Thoracic aorta (tissue), 2 donors: ENCODE measurements around the gene GDA. TPM values are rescaled to one million over a fixed set of nuclear protein-coding genes. Genes with fewer than 3 reads are reported as not detected.
"Not testable (repeated sequence)": the region's sequence is repeated elsewhere in the genome, so short reads cannot be mapped to it uniquely, and the experiment has no call there.

Experiments used
- ATAC-seq: fragments of 150-250 bp; one replicate; pipeline ENCODE4 v1.8.0; 2017; ENCODE audit warnings: low read depth; ENCODE audit not compliant: insufficient number of reproducible peaks, low FRiP score
- DNase-seq: peaks from one replicate; pipeline ENCODE4 v3.0.0-alpha.2; 2020; ENCODE audit warnings: low spot score
- H3K27ac ChIP-seq, 2 donors: fragments of 200-600 bp; sonication (generic); 1 replicate in 1 of 2; 2 replicates in 1 of 2; pipeline ENCODE4 v1.5.1; 2016; ENCODE audit warnings: mild to moderate bottlenecking in 2 of 2, moderate library complexity in 2 of 2
- H3K27me3 ChIP-seq: fragments of 200-600 bp; sonication (generic); replicated peaks from 2 replicates; pipeline ENCODE4 v1.6.0; 2016; ENCODE audit warnings: mild to moderate bottlenecking; ENCODE audit not compliant: insufficient read depth
- H3K36me3 ChIP-seq: fragments of 200-600 bp; sonication (generic); one replicate; pipeline ENCODE4 v1.5.1; 2016
- H3K4me1 ChIP-seq, 2 donors: fragments of 200-600 bp; sonication (generic); 1 replicate in 1 of 2; 2 replicates in 1 of 2; pipeline versions ENCODE4 v1.5.1 to v1.6.0; 2016; ENCODE audit warnings: low read depth in 2 of 2, mild to moderate bottlenecking in 1 of 2; ENCODE audit not compliant: control insufficient read depth in 1 of 2
- H3K4me3 ChIP-seq: fragments of 200-600 bp; sonication (generic); 2 replicates; pipeline ENCODE4 v1.5.1; 2016; ENCODE audit warnings: mild to moderate bottlenecking
- H3K9me3 ChIP-seq: fragments of 200-600 bp; sonication (generic); 2 replicates; pipeline ENCODE4 v1.5.1; 2016
- total RNA-seq, 2 donors: library from RNA; depleted of rRNA; stranded (reverse); fragments of >200 nt; gene quantifications; one replicate each; pipeline versions ENCODE4 v1.1.0 to v1.2.3, GENCODE V29; 2016
- TF ChIP-seq, protein P1 (sequence below): fragments of 200-600 bp; sonication (generic); IDR thresholded peaks from one replicate; pipeline ENCODE4 v1.5.1; 2019; ENCODE audit warnings: antibody characterized with exemption

GDA gene
- total RNA-seq, 2 donors from 2014 or later = not detected

DNA sequence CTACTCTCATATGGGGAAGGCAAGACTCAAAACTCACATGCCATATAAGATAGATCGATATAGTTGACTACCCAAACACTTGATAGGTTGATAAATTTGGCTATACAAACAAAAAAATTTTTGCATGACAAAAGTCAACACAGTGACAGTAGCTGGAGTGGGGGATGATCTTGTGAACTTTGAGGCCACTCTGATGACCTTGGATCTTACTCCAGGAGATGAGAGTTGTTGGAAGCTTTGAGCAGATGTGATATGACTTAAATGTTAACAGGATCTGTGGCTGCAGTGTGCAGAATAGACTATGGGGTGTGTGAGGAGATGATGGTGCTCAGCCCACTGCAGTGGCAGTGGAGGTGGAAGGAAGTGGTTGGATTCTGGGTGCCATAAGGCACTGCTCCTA, 114.3 kb downstream of the GDA start:
- Histone ChIP-seq H3K27me3 (no peaks in the 10 kb centered on the region), H3K4me1 (no peaks in the 10 kb centered on the region), H3K27ac (no peak overlapping the region), H3K4me3 (no peak overlapping the region), H3K36me3 (no peaks in the 10 kb centered on the region), H3K9me3 (no peaks in the 10 kb centered on the region)
- DNase-seq = no peak
- TF ChIP-seq, protein P1, sequence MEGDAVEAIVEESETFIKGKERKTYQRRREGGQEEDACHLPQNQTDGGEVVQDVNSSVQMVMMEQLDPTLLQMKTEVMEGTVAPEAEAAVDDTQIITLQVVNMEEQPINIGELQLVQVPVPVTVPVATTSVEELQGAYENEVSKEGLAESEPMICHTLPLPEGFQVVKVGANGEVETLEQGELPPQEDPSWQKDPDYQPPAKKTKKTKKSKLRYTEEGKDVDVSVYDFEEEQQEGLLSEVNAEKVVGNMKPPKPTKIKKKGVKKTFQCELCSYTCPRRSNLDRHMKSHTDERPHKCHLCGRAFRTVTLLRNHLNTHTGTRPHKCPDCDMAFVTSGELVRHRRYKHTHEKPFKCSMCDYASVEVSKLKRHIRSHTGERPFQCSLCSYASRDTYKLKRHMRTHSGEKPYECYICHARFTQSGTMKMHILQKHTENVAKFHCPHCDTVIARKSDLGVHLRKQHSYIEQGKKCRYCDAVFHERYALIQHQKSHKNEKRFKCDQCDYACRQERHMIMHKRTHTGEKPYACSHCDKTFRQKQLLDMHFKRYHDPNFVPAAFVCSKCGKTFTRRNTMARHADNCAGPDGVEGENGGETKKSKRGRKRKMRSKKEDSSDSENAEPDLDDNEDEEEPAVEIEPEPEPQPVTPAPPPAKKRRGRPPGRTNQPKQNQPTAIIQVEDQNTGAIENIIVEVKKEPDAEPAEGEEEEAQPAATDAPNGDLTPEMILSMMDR = no peak
- ATAC-seq = no peak

DNA sequence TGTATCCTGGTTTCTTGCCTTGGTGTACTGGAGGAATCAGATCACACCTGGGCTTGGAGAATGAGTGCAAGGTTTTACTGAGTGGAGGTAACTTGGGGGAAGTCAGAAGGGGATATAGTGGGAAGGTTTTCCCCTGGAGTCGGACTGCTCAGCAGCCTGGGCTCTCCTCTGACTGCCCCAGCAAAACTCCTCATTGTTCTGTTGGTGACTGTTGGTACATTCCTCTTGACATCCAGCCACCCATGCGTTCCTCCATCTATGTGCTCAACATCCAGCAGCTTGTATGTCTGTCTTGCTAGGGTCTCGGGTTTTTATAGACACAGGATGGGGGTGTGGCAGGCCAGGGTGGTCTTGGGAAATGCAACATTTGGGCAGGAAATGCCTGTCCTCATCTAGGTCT, 119.7 kb downstream of the GDA start:
- DNase-seq (no peak), ATAC-seq (no peak)
- no peaks in the 10 kb centered on the region for H3K36me3 ChIP-seq
- no peak overlapping the region for H3K4me3 ChIP-seq
- no peaks in the 10 kb centered on the region for H3K4me1 ChIP-seq
- H3K27ac ChIP-seq = no peak overlapping the region
- no peaks in the 10 kb centered on the region for H3K27me3 ChIP-seq
- TF ChIP-seq, protein P1 = no peak
- no peaks in the 10 kb centered on the region for H3K9me3 ChIP-seq

DNA sequence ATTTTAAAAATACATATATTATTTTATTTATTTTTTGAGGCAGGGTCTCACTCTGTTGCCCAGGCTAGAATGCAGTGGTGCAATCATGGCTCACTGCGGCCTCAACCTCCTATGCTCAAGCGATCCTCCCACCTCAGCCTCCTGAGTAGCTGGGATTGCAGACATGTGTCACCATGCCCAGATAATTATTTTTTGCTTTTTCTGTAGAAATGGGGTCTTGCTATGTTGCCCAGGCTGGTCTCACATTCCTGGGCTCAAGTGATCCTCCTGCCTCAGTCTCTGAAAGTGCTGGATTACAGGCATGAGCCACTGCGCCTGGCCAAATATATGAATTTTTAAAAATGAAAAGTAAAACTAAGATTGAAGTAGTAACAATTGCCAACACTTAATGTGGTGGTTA, 121.1 kb downstream of the GDA start:
- not testable (repeated sequence) for H3K36me3 ChIP-seq, DNase-seq, ATAC-seq, H3K27ac ChIP-seq, H3K27me3 ChIP-seq, H3K4me1 ChIP-seq, H3K4me3 ChIP-seq, H3K9me3 ChIP-seq

DNA sequence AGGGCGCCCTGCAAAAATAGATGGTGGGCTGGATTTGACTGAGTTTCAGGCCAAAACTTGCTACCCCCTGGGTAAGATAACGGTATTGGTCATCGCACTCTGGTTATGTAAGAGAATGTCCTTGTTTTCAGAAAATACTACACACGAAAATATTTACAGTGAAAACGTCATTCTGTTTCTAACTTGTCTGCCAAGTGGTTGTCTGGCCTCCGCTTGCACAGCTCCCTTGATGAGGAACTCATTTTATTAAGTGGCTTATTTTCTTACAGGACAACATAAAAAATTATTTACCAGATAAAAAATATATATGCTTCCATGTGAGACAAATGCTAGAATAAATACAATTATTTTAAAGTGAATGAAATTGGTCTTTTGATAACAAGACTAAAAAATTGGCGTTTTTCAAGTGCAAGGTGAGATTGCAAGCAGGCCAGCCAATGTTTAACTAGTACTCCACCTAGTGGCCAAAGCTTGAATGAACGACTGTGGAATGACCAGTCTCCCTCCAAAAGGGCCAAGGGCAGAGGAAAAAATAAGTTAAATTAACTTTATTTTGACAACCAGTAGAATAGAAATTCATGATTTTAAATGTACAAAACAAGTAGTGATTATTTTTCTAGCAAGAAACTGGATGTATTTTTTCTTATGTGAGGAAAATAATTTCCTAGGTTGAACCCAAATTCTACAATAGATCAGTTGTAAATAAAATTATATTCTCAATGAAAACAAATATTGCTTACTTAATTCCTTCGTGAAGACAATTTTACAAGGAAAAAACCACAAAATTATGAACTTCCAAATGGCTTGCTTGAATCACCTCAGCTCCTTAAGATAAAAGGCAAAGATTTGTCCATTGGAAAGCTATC, 122.6 kb downstream of the GDA start:
- H3K4me1 ChIP-seq = no peaks in the 10 kb centered on the region
- H3K27ac ChIP-seq = no peak overlapping the region
- no peaks in the 10 kb centered on the region for H3K36me3 ChIP-seq
- no peaks in the 10 kb centered on the region for H3K27me3 ChIP-seq
- ATAC-seq = no peak
- H3K4me3 ChIP-seq = no peak overlapping the region
- peak; percentile 4 for DNase-seq
- H3K9me3 ChIP-seq = no peaks in the 10 kb centered on the region
- TF ChIP-seq, protein P1 = peak; percentile 84

DNA sequence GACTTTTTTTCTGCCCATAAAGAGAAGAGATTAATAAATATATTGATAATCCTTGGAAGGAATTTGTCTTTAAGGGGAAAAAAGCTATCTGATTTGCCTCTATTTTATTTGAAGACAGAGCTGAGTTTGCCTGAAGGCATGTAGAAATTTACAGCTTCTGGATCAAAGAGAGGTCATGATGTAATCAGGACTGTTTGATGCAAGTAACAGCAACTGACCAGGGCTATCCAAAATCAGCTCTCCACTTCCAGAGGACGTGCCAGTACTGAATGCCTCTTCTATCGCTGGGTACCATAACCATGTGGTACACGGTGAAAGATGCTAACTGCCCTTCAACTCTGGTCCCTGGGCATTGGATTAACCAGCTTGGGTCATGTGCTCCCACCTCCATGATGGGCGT, 125.2 kb downstream of the GDA start:
- no peak overlapping the region for H3K27ac ChIP-seq
- no peaks in the 10 kb centered on the region for H3K36me3 ChIP-seq
- H3K9me3 ChIP-seq = no peaks in the 10 kb centered on the region
- no peaks in the 10 kb centered on the region for H3K27me3 ChIP-seq
- TF ChIP-seq, protein P1 = no peak
- H3K4me3 ChIP-seq = no peak overlapping the region
- DNase-seq (no peak), ATAC-seq (no peak)
- H3K4me1 ChIP-seq = no peaks in the 10 kb centered on the region
